ENCODE results near the gene PODN.

Gene PODN

DNA sequence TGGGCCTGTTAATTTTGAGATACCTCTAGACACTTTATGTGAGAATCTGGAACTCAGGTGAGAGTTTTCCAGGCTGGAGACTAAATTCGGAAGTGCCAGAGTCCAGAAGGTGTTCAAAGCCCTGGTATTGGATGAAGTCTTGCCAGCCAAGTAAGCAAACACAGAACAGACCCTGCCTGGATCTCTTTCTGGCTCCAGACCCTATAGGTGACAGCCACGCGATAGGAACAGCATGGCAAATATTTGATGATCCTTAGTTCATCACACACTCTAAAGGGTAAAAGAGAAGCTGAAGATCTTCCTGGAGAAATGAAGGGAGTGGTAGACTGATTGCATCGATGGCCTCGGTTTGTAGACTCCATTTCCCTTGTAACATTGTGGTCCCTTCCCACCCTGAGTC is 49.7 kb downstream of the PODN start:
- Histone ChIP-seq H3K4me1 (ENCODE audit: low read length) (no peaks in the 10 kb centered on the region), H3K27me3 (replicated peaks; ENCODE audit: insufficient read depth, low read length) (no peaks in the 10 kb centered on the region), H3K9me3 (replicated peaks; ENCODE audit: insufficient read depth, low read length) (no peaks in the 10 kb centered on the region), H2AFZ (ENCODE audit: low read length) (no peak overlapping the region), H3K9ac (ENCODE audit: low read length) (no peak overlapping the region), H3K9me2 (replicated peaks; ENCODE audit: insufficient read depth, low read length) (no peaks in the 10 kb centered on the region), H4K20me1 (ENCODE audit: insufficient read depth, low read length) (no peaks in the 10 kb centered on the region), H3K27ac (ENCODE audit: low read length) (no peak overlapping the region), H3F3A (ENCODE audit: insufficient read depth, low read length) (no peaks in the 10 kb centered on the region), H3K79me2 (ENCODE audit: low read length) (no peaks in the 10 kb centered on the region), H3K4me3 (ENCODE audit: low read length) (no peak overlapping the region), H3K4me2 (ENCODE audit: low read depth, low read length) (no peak overlapping the region), H3K36me3 (replicated peaks; ENCODE audit: insufficient read depth, low read length) (no peaks in the 10 kb centered on the region)
- DNase-seq: no peak
- TF ChIP-seq EZH2 (optimal IDR thresholded peaks at IDR 0.05; ENCODE audit: low read depth, low read length) (no peak), EZH2phosphoT487 (IDR thresholded peaks at IDR 0.05; ENCODE audit: low read length) (no peak)
- TF ChIP-seq, protein P1, sequence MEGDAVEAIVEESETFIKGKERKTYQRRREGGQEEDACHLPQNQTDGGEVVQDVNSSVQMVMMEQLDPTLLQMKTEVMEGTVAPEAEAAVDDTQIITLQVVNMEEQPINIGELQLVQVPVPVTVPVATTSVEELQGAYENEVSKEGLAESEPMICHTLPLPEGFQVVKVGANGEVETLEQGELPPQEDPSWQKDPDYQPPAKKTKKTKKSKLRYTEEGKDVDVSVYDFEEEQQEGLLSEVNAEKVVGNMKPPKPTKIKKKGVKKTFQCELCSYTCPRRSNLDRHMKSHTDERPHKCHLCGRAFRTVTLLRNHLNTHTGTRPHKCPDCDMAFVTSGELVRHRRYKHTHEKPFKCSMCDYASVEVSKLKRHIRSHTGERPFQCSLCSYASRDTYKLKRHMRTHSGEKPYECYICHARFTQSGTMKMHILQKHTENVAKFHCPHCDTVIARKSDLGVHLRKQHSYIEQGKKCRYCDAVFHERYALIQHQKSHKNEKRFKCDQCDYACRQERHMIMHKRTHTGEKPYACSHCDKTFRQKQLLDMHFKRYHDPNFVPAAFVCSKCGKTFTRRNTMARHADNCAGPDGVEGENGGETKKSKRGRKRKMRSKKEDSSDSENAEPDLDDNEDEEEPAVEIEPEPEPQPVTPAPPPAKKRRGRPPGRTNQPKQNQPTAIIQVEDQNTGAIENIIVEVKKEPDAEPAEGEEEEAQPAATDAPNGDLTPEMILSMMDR (IDR thresholded peaks at IDR 0.05; ENCODE audit: low read length): no peak

DNA sequence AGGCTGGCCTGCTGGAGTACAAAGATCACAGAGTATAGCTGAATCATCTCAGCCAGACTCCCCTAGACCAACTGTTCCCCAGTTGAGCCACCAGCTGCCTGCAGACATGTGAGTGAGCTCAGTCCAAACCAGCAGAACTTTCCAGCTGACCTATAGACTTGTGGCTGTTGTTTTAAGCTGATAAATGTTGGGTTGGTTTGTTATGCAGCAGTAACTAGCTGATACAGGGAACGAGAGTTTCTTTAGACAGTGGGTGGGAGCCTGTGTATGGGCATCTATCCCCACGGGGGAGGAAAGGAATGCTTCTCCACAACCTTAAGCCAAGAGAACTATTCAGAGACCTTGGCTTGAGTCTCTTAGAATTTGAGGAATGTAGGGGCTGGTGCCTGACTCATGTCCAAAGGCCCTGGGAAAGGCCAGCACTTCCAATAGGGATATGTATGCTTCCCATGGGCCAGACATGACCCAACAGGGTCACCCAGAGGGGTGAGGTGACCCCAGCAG is 50.3 kb downstream of the PODN start:
- H2AFZ ChIP-seq (ENCODE audit: low read length): no peak overlapping the region
- H3K4me1 ChIP-seq (ENCODE audit: low read length): no peaks in the 10 kb centered on the region
- no peaks in the 10 kb centered on the region for H3K36me3 ChIP-seq (replicated peaks; ENCODE audit: insufficient read depth, low read length)
- no peaks in the 10 kb centered on the region for H3K79me2 ChIP-seq (ENCODE audit: low read length)
- no peak overlapping the region for H3K9ac ChIP-seq (ENCODE audit: low read length)
- no peak overlapping the region for H3K4me3 ChIP-seq (ENCODE audit: low read length)
- TF ChIP-seq EZH2 (optimal IDR thresholded peaks at IDR 0.05; ENCODE audit: low read depth, low read length): no peak
- no peak for TF ChIP-seq EZH2phosphoT487 (IDR thresholded peaks at IDR 0.05; ENCODE audit: low read length)
- TF ChIP-seq, protein P1 (IDR thresholded peaks at IDR 0.05; ENCODE audit: low read length): no peak
- H3K9me3 ChIP-seq (replicated peaks; ENCODE audit: insufficient read depth, low read length): no peaks in the 10 kb centered on the region
- no peak overlapping the region for H3K4me2 ChIP-seq (ENCODE audit: low read depth, low read length)
- DNase-seq: no peak
- H4K20me1 ChIP-seq (ENCODE audit: insufficient read depth, low read length): no peaks in the 10 kb centered on the region
- H3K27me3 ChIP-seq (replicated peaks; ENCODE audit: insufficient read depth, low read length): no peaks in the 10 kb centered on the region
- no peak overlapping the region for H3K27ac ChIP-seq (ENCODE audit: low read length)
- H3F3A ChIP-seq (ENCODE audit: insufficient read depth, low read length): no peaks in the 10 kb centered on the region
- no peaks in the 10 kb centered on the region for H3K9me2 ChIP-seq (replicated peaks; ENCODE audit: insufficient read depth, low read length)

DNA sequence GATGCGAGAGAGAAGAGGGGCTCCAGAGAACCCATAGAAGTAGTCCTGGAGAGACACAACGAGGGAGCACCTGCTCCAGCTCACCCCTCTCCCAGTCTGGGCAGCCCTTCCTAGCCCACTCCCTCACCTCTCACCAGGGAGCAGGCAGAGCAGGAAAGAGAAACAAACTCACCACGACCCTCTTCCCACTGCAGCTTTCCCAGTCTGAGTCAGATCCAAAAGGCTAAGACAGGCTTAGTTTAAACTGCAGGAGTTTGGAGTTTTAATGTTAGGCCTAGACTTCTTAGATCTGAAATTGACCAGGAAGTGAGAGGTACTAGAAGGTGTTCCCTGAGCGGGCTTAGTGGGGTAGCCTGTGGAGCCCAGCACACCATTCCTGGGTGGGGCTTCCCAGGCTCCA is 50.8 kb downstream of the PODN start:
- H3K4me2 ChIP-seq (ENCODE audit: low read depth, low read length): no peak overlapping the region
- H3K27me3 ChIP-seq (replicated peaks; ENCODE audit: insufficient read depth, low read length): no peaks in the 10 kb centered on the region
- no peaks in the 10 kb centered on the region for H3K36me3 ChIP-seq (replicated peaks; ENCODE audit: insufficient read depth, low read length)
- no peaks in the 10 kb centered on the region for H3K79me2 ChIP-seq (ENCODE audit: low read length)
- H3K4me3 ChIP-seq (ENCODE audit: low read length): no peak overlapping the region
- H3K4me1 ChIP-seq (ENCODE audit: low read length): no peaks in the 10 kb centered on the region
- no peak for DNase-seq
- no peaks in the 10 kb centered on the region for H4K20me1 ChIP-seq (ENCODE audit: insufficient read depth, low read length)
- TF ChIP-seq, protein P1 (IDR thresholded peaks at IDR 0.05; ENCODE audit: low read length): no peak
- no peak for TF ChIP-seq EZH2phosphoT487 (IDR thresholded peaks at IDR 0.05; ENCODE audit: low read length)
- TF ChIP-seq EZH2 (optimal IDR thresholded peaks at IDR 0.05; ENCODE audit: low read depth, low read length): no peak
- no peak overlapping the region for H3K27ac ChIP-seq (ENCODE audit: low read length)
- no peak overlapping the region for H2AFZ ChIP-seq (ENCODE audit: low read length)
- no peaks in the 10 kb centered on the region for H3K9me3 ChIP-seq (replicated peaks; ENCODE audit: insufficient read depth, low read length)
- H3K9me2 ChIP-seq (replicated peaks; ENCODE audit: insufficient read depth, low read length): no peaks in the 10 kb centered on the region
- H3F3A ChIP-seq (ENCODE audit: insufficient read depth, low read length): no peaks in the 10 kb centered on the region
- no peak overlapping the region for H3K9ac ChIP-seq (ENCODE audit: low read length)
